DOHH2 (cell line): ENCODE data around the gene TMEM208.

Experiments used
- H3F3A ChIP-seq: fragments of 200-600 bp; sonication (generic), shearing (Covaris generic); 2 replicates; pipeline ENCODE4 v1.6.0; 2016; ENCODE audit warnings: antibody characterized with exemption, mild to moderate bottlenecking; ENCODE audit not compliant: control insufficient read depth, insufficient read depth
- H3K27ac ChIP-seq: fragments of 200-600 bp; sonication (generic); 2 replicates; pipeline ENCODE4 v1.5.1; 2014; ENCODE audit warnings: low read depth, mild to moderate bottlenecking, low read length, moderate library complexity
- H3K27me3 ChIP-seq: fragments of 200-600 bp; sonication (generic); 2 replicates; pipeline ENCODE4 v1.6.1; 2014; ENCODE audit warnings: mild to moderate bottlenecking, low read length, mixed read lengths; ENCODE audit not compliant: control insufficient read depth
- H3K36me3 ChIP-seq: fragments of 200-600 bp; sonication (generic); 2 replicates; pipeline ENCODE4 v1.6.1; 2014; ENCODE audit warnings: mild to moderate bottlenecking, low read length, moderate library complexity, mixed read lengths; ENCODE audit not compliant: control insufficient read depth
- H3K4me1 ChIP-seq: fragments of 200-600 bp; sonication (generic); 2 replicates; pipeline ENCODE4 v1.6.1; 2014; ENCODE audit warnings: mild to moderate bottlenecking, low read length, mixed read lengths; ENCODE audit not compliant: control insufficient read depth
- H3K4me2 ChIP-seq: fragments of 200-600 bp; sonication (generic); 2 replicates; pipeline ENCODE4 v1.6.0; 2014; ENCODE audit warnings: mild to moderate bottlenecking, low read length, moderate library complexity
- H3K4me3 ChIP-seq: fragments of 200-600 bp; sonication (generic); 2 replicates; pipeline ENCODE4 v1.5.1; 2014; ENCODE audit warnings: mild to moderate bottlenecking, low read length, mixed read lengths
- H3K79me2 ChIP-seq: fragments of 200-600 bp; sonication (generic); 2 replicates; pipeline ENCODE4 v1.6.1; 2014; ENCODE audit warnings: mild to moderate bottlenecking, low read length, mixed read lengths; ENCODE audit not compliant: control insufficient read depth
- H3K9me2 ChIP-seq: fragments of 200-600 bp; sonication (generic); replicated peaks from 2 replicates; pipeline ENCODE4 v1.6.1; 2014; ENCODE audit warnings: mild to moderate bottlenecking, low read length, mixed read lengths; ENCODE audit not compliant: control insufficient read depth
- H3K9me3 ChIP-seq: fragments of 200-600 bp; sonication (generic); 2 replicates; pipeline ENCODE4 v1.6.1; 2014; ENCODE audit warnings: antibody characterized with exemption, low read length, mixed read lengths; ENCODE audit not compliant: control insufficient read depth, insufficient read depth
- H4K20me1 ChIP-seq: fragments of 200-600 bp; sonication (generic); 2 replicates; pipeline ENCODE4 v1.6.0; 2014; ENCODE audit warnings: low read depth, mild to moderate bottlenecking, antibody characterized with exemption, low read length, moderate library complexity; ENCODE audit not compliant: control insufficient read depth, insufficient read depth
- CTCF ChIP-seq: fragments of 200-600 bp; sonication (generic); IDR thresholded peaks from one replicate; pipeline ENCODE4 v1.5.1; 2014; ENCODE audit warnings: antibody characterized with exemption, mild to moderate bottlenecking, low read depth, low read length; ENCODE audit not compliant: poor library complexity, severe bottlenecking
- EZH2phosphoT487 ChIP-seq: fragments of 200-600 bp; sonication (generic); IDR thresholded peaks from 2 replicates; pipeline ENCODE4 v1.6.1; 2017; ENCODE audit warnings: borderline replicate concordance, mild to moderate bottlenecking, antibody characterized with exemption, low read length, moderate library complexity, mixed read lengths

Gene TMEM208

GRCh38 chr16:67194260-67194659 lies 32.7 kb upstream of the TMEM208 start:
- Histone ChIP-seq H3K4me1 (peaks cover 15% of the 10 kb centered on the region), H3K4me3 (no peak overlapping the region), H3K9me3 (no peaks in the 10 kb centered on the region), H3K27ac (no peak overlapping the region), H3K79me2 (peaks cover 38% of the 10 kb centered on the region), H4K20me1 (peaks cover 3% of the 10 kb centered on the region), H3F3A (no peaks in the 10 kb centered on the region), H3K4me2 (no peak overlapping the region), H3K9me2 (no peaks in the 10 kb centered on the region), H3K27me3 (no peaks in the 10 kb centered on the region), H3K36me3 (peaks cover 70% of the 10 kb centered on the region)
- TF ChIP-seq CTCF (no peak), EZH2phosphoT487 (no peak)

- no peak for TF ChIP-seq EZH2phosphoT487
- no peak for TF ChIP-seq CTCF
- peaks cover 15% of the 10 kb centered on the region for H3K4me1 ChIP-seq
- no peaks in the 10 kb centered on the region for H3K9me3 ChIP-seq
- no peak overlapping the region for H3K4me2 ChIP-seq
- no peaks in the 10 kb centered on the region for H3F3A ChIP-seq
- no peaks in the 10 kb centered on the region for H3K27me3 ChIP-seq
- peaks cover 38% of the 10 kb centered on the region for H3K79me2 ChIP-seq
- peaks cover 3% of the 10 kb centered on the region for H4K20me1 ChIP-seq
- H3K4me3 ChIP-seq = no peak overlapping the region
- no peaks in the 10 kb centered on the region for H3K9me2 ChIP-seq
- H3K36me3 ChIP-seq = peaks cover 82% of the 10 kb centered on the region
- H3K27ac ChIP-seq = no peak overlapping the region
These were observed 31.3 kb upstream of the TMEM208 start for GRCh38 chr16:67195676-67196075.

- H3F3A ChIP-seq = no peaks in the 10 kb centered on the region
- no peak overlapping the region for H3K4me2 ChIP-seq
- H3K9me3 ChIP-seq = no peaks in the 10 kb centered on the region
- no peaks in the 10 kb centered on the region for H3K9me2 ChIP-seq
- no peak for TF ChIP-seq EZH2phosphoT487
- TF ChIP-seq CTCF = no peak
- H3K36me3 ChIP-seq = peaks cover 88% of the 10 kb centered on the region
- no peak overlapping the region for H3K4me3 ChIP-seq
- peaks cover 9% of the 10 kb centered on the region for H3K4me1 ChIP-seq
- peaks cover 35% of the 10 kb centered on the region for H3K79me2 ChIP-seq
- peaks cover 3% of the 10 kb centered on the region for H4K20me1 ChIP-seq
- no peaks in the 10 kb centered on the region for H3K27me3 ChIP-seq
- no peak overlapping the region for H3K27ac ChIP-seq
These were observed 30.0 kb upstream of the TMEM208 start for GRCh38 chr16:67196881-67197280.

GRCh38 chr16:67197704-67198103 lies 29.2 kb upstream of the TMEM208 start:
- Histone ChIP-seq H3K4me2 (no peak overlapping the region), H3K27me3 (no peaks in the 10 kb centered on the region), H3K4me3 (no peak overlapping the region), H3K4me1 (peaks cover 9% of the 10 kb centered on the region), H3K79me2 (peaks cover 27% of the 10 kb centered on the region), H3K9me3 (no peaks in the 10 kb centered on the region), H3K36me3 (peaks cover 90% of the 10 kb centered on the region), H4K20me1 (peaks cover 3% of the 10 kb centered on the region), H3F3A (no peaks in the 10 kb centered on the region), H3K27ac (no peak overlapping the region), H3K9me2 (no peaks in the 10 kb centered on the region)
- no peak for TF ChIP-seq EZH2phosphoT487
